Peyer's patch (tissue), 4 donors: ENCODE measurements around the gene CYB5R3. TPM values are rescaled to one million over a fixed set of nuclear protein-coding genes. Genes with fewer than 3 reads are reported as not detected.
"Not testable (repeated sequence)": the region's sequence is repeated elsewhere in the genome, so short reads cannot be mapped to it uniquely, and the experiment has no call there.

Experiments
- DNase-seq, 3 donors: peaks; one replicate each; pipeline ENCODE4 v3.0.0-alpha.2; 2017 to 2019
- H3K27ac ChIP-seq, 4 donors: fragments of 200-600 bp; sonication (generic); one replicate each; pipeline ENCODE4 v1.5.1; 2016 to 2019
- H3K27me3 ChIP-seq, 2 donors: fragments of 200-600 bp; sonication (generic); one replicate each; pipeline ENCODE4 v1.5.1; 2019
- H3K36me3 ChIP-seq, 3 donors: fragments of 200-600 bp; sonication (generic); one replicate each; pipeline ENCODE4 v1.5.1; 2016 to 2019
- H3K4me1 ChIP-seq, 4 donors: fragments of 200-600 bp; sonication (generic); one replicate each; pipeline ENCODE4 v1.5.1; 2016 to 2019
- H3K4me3 ChIP-seq, 4 donors: fragments of 200-600 bp; sonication (generic); 1 replicate in 3 of 4; 2 replicates in 1 of 4; pipeline ENCODE4 v1.5.1; 2016 to 2019; ENCODE audit warnings: mild to moderate bottlenecking in 1 of 4
- H3K9me3 ChIP-seq, 4 donors: fragments of 200-600 bp; sonication (generic); one replicate each; pipeline ENCODE4 v1.5.1; 2016 to 2019; ENCODE audit warnings: mild to moderate bottlenecking in 1 of 4
- CTCF ChIP-seq, 6 experiments: fragments of 450-650 bp in 4 of 6; fragments of 200-600 bp in 2 of 6; sonication (generic) in 1 of 6; IDR thresholded peaks; one replicate each; pipeline ENCODE4 v1.5.1; 2017 to 2019; ENCODE audit warnings: antibody characterized with exemption in 6 of 6, mild to moderate bottlenecking in 3 of 6, moderate library complexity in 1 of 6
- POLR2A ChIP-seq, 2 donors: fragments of 450-650 bp; IDR thresholded peaks; one replicate each; pipeline ENCODE4 v1.5.1; 2017; ENCODE audit warnings: antibody characterized with exemption in 2 of 2, mild to moderate bottlenecking in 2 of 2, moderate library complexity in 2 of 2
- total RNA-seq, 4 donors: library from RNA; depleted of rRNA; stranded (reverse); fragments of >200 nt; gene quantifications; one replicate each; pipeline ENCODE4 v1.1.0, GENCODE V29; 2016

Gene CYB5R3
- total RNA-seq, 4 donors from 2014 or later, result 59.4 to 147 (median 117) TPM

GRCh38 chr22:42610186-42610585 is 39.0 kb downstream of the CYB5R3 start:
- H3K4me3 ChIP-seq, result no peak overlapping the region
- peaks cover 0 to 19% (median 0%) of the 10 kb centered on the region in 3 donors for H3K36me3 ChIP-seq
- peaks cover 4 to 42% (median 13%) of the 10 kb centered on the region in 4 donors for H3K4me1 ChIP-seq
- DNase-seq, result no peak
- TF ChIP-seq POLR2A (IDR thresholded peaks at IDR 0.05), result no peak
- TF ChIP-seq CTCF (IDR thresholded peaks at IDR 0.05), result no peak
- no peaks in the 10 kb centered on the region for H3K27me3 ChIP-seq
- H3K9me3 ChIP-seq, result no peaks in the 10 kb centered on the region
- peak overlapping the region in 1 of 4 donors; percentile 0 for H3K27ac ChIP-seq

- H3K4me1 ChIP-seq, result peaks cover 4 to 42% (median 13%) of the 10 kb centered on the region in 4 donors
- TF ChIP-seq CTCF (IDR thresholded peaks at IDR 0.05), result no peak
- TF ChIP-seq POLR2A (IDR thresholded peaks at IDR 0.05), result no peak
- H3K9me3 ChIP-seq, result no peaks in the 10 kb centered on the region
- no peaks in the 10 kb centered on the region for H3K27me3 ChIP-seq
- H3K4me3 ChIP-seq, result no peak overlapping the region
- peak overlapping the region in 2 of 4 donors; percentile 22 to 26 for H3K27ac ChIP-seq
- H3K36me3 ChIP-seq, result peaks cover 0 to 23% (median 0%) of the 10 kb centered on the region in 3 donors
- DNase-seq, result no peak
These were observed 40.3 kb downstream of the CYB5R3 start for GRCh38 chr22:42608823-42609361.

GRCh38 chr22:42608136-42608822 is 40.9 kb downstream of the CYB5R3 start:
- DNase-seq, result no peak
- H3K4me1 ChIP-seq, result peaks cover 4 to 39% (median 9%) of the 10 kb centered on the region in 4 donors
- TF ChIP-seq CTCF (IDR thresholded peaks at IDR 0.05) (no peak), POLR2A (IDR thresholded peaks at IDR 0.05) (no peak)
- no peak overlapping the region for H3K4me3 ChIP-seq
- H3K9me3 ChIP-seq, result no peaks in the 10 kb centered on the region
- peaks cover 0 to 23% (median 0%) of the 10 kb centered on the region in 3 donors for H3K36me3 ChIP-seq
- H3K27ac ChIP-seq, result no peak overlapping the region
- no peaks in the 10 kb centered on the region for H3K27me3 ChIP-seq

GRCh38 chr22:42607641-42608040 is 41.6 kb downstream of the CYB5R3 start:
- Histone ChIP-seq H3K4me1 (peaks cover 0 to 33% (median 3%) of the 10 kb centered on the region in 4 donors), H3K36me3 (peaks cover 0 to 26% (median 0%) of the 10 kb centered on the region in 3 donors)
- H3K9me3 ChIP-seq, H3K27me3 ChIP-seq, DNase-seq, H3K27ac ChIP-seq, H3K4me3 ChIP-seq: not testable (repeated sequence)

GRCh38 chr22:42604403-42604802 is 44.8 kb downstream of the CYB5R3 start:
- H3K4me3 ChIP-seq, result no peak overlapping the region
- H3K36me3 ChIP-seq, result peaks cover 0 to 56% (median 0%) of the 10 kb centered on the region in 3 donors
- H3K4me1 ChIP-seq, result peaks cover 0 to 10% (median 0%) of the 10 kb centered on the region in 4 donors
- no peaks in the 10 kb centered on the region for H3K27me3 ChIP-seq
- no peaks in the 10 kb centered on the region for H3K9me3 ChIP-seq
- no peak overlapping the region for H3K27ac ChIP-seq
- DNase-seq, result no peak
- TF ChIP-seq CTCF (IDR thresholded peaks at IDR 0.05), result no peak
- no peak for TF ChIP-seq POLR2A (IDR thresholded peaks at IDR 0.05)

GRCh38 chr22:42603427-42603826 is 45.8 kb downstream of the CYB5R3 start:
- peaks cover 0 to under 1% (median 0%) of the 10 kb centered on the region in 4 donors for H3K4me1 ChIP-seq
- no peaks in the 10 kb centered on the region for H3K9me3 ChIP-seq
- no peak overlapping the region for H3K27ac ChIP-seq
- TF ChIP-seq POLR2A (IDR thresholded peaks at IDR 0.05) (no peak), CTCF (IDR thresholded peaks at IDR 0.05) (no peak)
- peaks cover 0 to 66% (median 0%) of the 10 kb centered on the region in 3 donors for H3K36me3 ChIP-seq
- H3K4me3 ChIP-seq, result no peak overlapping the region
- no peak for DNase-seq
- H3K27me3 ChIP-seq, result no peaks in the 10 kb centered on the region
